Gastroesophageal sphincter (tissue), 3 donors: Measurements from ENCODE around the gene TSC22D4.

Source experiments
- CTCF ChIP-seq, 4 experiments: fragments of 200-600 bp in 2 of 4; fragments of 450-650 bp in 2 of 4; sonication (generic) in 1 of 4; IDR thresholded peaks; one replicate each; pipeline ENCODE4 v1.5.1; 2017 to 2019; ENCODE audit warnings: antibody characterized with exemption in 4 of 4, mild to moderate bottlenecking in 2 of 4, moderate library complexity in 2 of 4
- POLR2A ChIP-seq, 2 donors: fragments of 450-650 bp; IDR thresholded peaks; one replicate each; pipeline ENCODE4 v1.6.1; 2017; ENCODE audit warnings: antibody characterized with exemption in 2 of 2, mild to moderate bottlenecking in 2 of 2, moderate library complexity in 1 of 2
- POLR2AphosphoS5 ChIP-seq: sonication (generic); formaldehyde crosslinking; IDR thresholded peaks from one replicate; pipeline ENCODE4 v1.6.1; 2017; ENCODE audit warnings: antibody characterized with exemption

- no peak for TF ChIP-seq CTCF (IDR thresholded peaks at IDR 0.05)
- no peak for TF ChIP-seq POLR2A (IDR thresholded peaks at IDR 0.05)
- no peak for TF ChIP-seq POLR2AphosphoS5
Observed at GRCh38 chr7:100466653-100467605, 12.1 kb downstream of the TSC22D4 start.
